ENCODE results near the gene RPL5.

RPL5 gene

GRCh38 chr1:92879316-92879968 lies 47.6 kb downstream of the RPL5 start:
- no peaks in the 10 kb centered on the region for H3K27me3 ChIP-seq (ENCODE audit: insufficient read depth, low read depth, severe bottlenecking)
- H3K27ac ChIP-seq = no peak overlapping the region
- H3K36me3 ChIP-seq = no peaks in the 10 kb centered on the region
- TF ChIP-seq CTCF (IDR thresholded peaks at IDR 0.05; ENCODE audit: low read depth, low read length) = no peak
- H3K4me3 ChIP-seq (ENCODE audit: low read depth, low read length) = no peak overlapping the region
- no peaks in the 10 kb centered on the region for H3K9me3 ChIP-seq (ENCODE audit: severe bottlenecking)
- no peak for DNase-seq

- no peak overlapping the region for H3K27ac ChIP-seq
- H3K36me3 ChIP-seq = no peaks in the 10 kb centered on the region
- H3K27me3 ChIP-seq (ENCODE audit: insufficient read depth, low read depth, severe bottlenecking) = no peaks in the 10 kb centered on the region
- no peak for TF ChIP-seq CTCF (IDR thresholded peaks at IDR 0.05; ENCODE audit: low read depth, low read length)
- no peak for DNase-seq
- H3K9me3 ChIP-seq (ENCODE audit: severe bottlenecking) = no peaks in the 10 kb centered on the region
- no peak overlapping the region for H3K4me3 ChIP-seq (ENCODE audit: low read depth, low read length)
Measured at GRCh38 chr1:92881391-92881790, 49.6 kb downstream of the RPL5 start.

- H3K36me3 ChIP-seq = no peaks in the 10 kb centered on the region
- H3K9me3 ChIP-seq (ENCODE audit: severe bottlenecking) = no peaks in the 10 kb centered on the region
- no peak for DNase-seq
- H3K27me3 ChIP-seq (ENCODE audit: insufficient read depth, low read depth, severe bottlenecking) = no peaks in the 10 kb centered on the region
- H3K27ac ChIP-seq = no peak overlapping the region
- no peak overlapping the region for H3K4me3 ChIP-seq (ENCODE audit: low read depth, low read length)
- no peak for TF ChIP-seq CTCF (IDR thresholded peaks at IDR 0.05; ENCODE audit: low read depth, low read length)
Measured at GRCh38 chr1:92882819-92883218, 51.0 kb downstream of the RPL5 start.

- no peak for DNase-seq
- Histone ChIP-seq H3K4me3 (ENCODE audit: low read depth, low read length) (no peak overlapping the region), H3K9me3 (ENCODE audit: severe bottlenecking) (no peaks in the 10 kb centered on the region), H3K27ac (no peak overlapping the region), H3K27me3 (ENCODE audit: insufficient read depth, low read depth, severe bottlenecking) (no peaks in the 10 kb centered on the region), H3K36me3 (no peaks in the 10 kb centered on the region)
- no peak for TF ChIP-seq CTCF (IDR thresholded peaks at IDR 0.05; ENCODE audit: low read depth, low read length)
Measured at GRCh38 chr1:92883297-92883696, 51.5 kb downstream of the RPL5 start.

- TF ChIP-seq CTCF (IDR thresholded peaks at IDR 0.05; ENCODE audit: low read depth, low read length) = no peak
- Histone ChIP-seq H3K9me3 (ENCODE audit: severe bottlenecking) (no peaks in the 10 kb centered on the region), H3K27ac (no peak overlapping the region), H3K27me3 (ENCODE audit: insufficient read depth, low read depth, severe bottlenecking) (no peaks in the 10 kb centered on the region), H3K4me3 (ENCODE audit: low read depth, low read length) (no peak overlapping the region), H3K36me3 (no peaks in the 10 kb centered on the region)
- no peak for DNase-seq
Measured at GRCh38 chr1:92884195-92884594, 52.4 kb downstream of the RPL5 start.

GRCh38 chr1:92886886-92887419 lies 55.1 kb downstream of the RPL5 start:
- no peak for TF ChIP-seq CTCF (IDR thresholded peaks at IDR 0.05; ENCODE audit: low read depth, low read length)
- Histone ChIP-seq H3K36me3 (no peaks in the 10 kb centered on the region), H3K9me3 (ENCODE audit: severe bottlenecking) (no peaks in the 10 kb centered on the region), H3K27ac (no peak overlapping the region), H3K27me3 (ENCODE audit: insufficient read depth, low read depth, severe bottlenecking) (no peaks in the 10 kb centered on the region), H3K4me3 (ENCODE audit: low read depth, low read length) (no peak overlapping the region)
- DNase-seq = no peak
